ENCODE measurements around the gene GPX8.

The GPX8 gene, protein sequence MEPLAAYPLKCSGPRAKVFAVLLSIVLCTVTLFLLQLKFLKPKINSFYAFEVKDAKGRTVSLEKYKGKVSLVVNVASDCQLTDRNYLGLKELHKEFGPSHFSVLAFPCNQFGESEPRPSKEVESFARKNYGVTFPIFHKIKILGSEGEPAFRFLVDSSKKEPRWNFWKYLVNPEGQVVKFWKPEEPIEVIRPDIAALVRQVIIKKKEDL

DNA sequence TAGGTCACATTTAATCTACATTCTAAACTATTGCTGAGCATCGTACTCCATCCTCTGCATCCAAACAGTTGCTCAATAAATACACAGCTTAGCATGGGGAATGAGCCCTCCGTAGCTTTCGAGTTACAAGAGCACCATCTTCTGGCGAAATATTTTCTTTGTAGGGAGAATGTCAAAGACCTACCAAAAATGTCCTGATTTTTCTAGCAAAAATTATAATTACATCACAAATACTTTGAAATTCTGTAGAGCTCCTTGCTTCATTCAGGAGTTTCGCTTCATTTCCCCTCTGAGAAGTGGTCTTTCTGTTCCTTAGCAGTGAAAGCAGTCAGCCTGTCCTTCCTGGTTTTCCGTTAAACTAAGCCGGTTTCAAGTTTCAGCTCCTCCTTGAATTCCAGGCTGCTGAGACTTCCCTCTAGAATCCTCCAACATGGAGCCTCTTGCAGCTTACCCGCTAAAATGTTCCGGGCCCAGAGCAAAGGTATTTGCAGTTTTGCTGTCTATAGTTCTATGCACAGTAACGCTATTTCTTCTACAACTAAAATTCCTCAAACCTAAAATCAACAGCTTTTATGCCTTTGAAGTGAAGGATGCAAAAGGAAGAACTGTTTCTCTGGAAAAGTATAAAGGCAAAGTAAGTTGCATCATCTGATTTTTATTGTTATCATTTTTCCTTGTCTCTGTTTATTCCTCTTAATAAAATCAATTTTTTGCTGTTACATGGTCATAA is at the start of gene GPX8:
Gene GPX8, plus strand, starts transcription at position 409 of the 730 bp plus-strand sequence. Its CDS starts 22 bp downstream, at position 431.
- no peak for DNase-seq (ENCODE audit: low read depth)

DNA sequence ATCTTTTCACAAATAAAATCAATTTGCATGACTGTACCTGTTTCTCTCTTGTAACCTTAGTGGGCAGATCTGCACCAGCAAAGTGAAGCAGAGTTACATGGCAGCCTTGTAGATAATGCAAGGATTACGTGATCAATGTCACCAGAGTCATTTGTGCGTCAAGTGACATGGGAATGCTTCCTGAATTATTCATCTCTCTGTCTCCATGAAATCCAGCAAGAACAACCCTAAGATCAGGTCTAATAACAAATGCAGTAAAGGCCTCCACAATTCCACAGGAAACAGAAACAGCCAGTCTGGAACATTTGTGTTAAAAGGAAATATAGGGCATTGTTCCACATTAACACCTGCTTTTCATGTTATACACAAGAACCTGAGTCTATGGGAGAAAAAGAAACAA is 49.8 kb upstream of the GPX8 start:
- no peak for DNase-seq (ENCODE audit: low read depth)

- DNase-seq (ENCODE audit: low read depth): no peak
These were observed 46.6 kb upstream of the GPX8 start for GRCh38 chr5:55113327-55113726.

DNA sequence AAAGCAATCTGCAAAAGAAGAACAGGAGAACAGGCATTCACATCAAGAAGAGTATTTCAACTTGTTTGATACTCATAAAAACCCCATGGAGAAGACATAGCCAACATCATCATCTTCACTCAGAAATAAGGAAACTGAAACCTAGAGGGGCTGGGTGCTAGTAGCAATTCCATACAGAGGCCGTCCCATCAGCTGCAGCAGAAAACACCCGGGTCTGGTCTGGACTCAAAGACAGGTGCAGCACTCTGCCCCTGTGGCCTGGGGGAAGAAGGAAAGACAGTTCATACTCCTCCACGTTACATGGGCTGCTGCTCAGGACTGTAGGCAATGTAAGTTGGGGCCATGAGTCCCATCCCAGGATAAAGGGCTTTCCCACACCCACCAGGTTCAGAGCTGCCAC is 45.9 kb upstream of the GPX8 start:
- no peak for DNase-seq (ENCODE audit: low read depth)

GRCh38 chr5:55123365-55123764 is 36.6 kb upstream of the GPX8 start:
- DNase-seq (ENCODE audit: low read depth): no peak

DNA sequence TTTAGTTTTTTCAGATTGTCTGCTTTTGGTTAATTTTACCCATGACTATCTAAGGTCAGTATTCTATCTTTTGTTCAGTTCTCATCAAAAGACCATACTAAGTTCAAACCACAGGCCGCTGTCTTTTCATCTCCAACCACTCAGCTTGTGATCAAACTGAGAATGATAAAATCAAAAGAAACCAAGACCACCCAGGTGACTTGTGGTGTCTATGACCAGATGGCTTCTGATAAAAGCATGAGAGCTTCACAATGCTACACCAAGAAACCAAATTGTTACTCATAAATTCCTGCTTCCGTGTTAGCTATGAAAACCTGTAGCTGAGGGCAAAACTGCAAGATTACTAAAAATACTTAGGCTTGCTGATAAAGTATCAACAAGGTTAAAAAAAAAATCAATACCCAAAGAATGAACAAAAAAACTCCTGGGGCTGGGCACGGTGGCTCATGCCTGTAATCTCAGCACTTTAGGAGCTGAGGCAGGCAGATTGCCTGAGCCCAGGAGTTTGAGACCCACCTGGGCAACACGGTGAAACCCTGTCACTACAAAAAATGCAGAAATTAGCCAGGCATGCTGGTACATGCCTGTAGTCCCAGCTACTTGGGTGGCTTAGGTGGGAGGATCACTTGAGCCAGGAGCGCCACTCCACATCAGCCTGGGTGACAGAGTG is 25.8 kb upstream of the GPX8 start:
- DNase-seq (ENCODE audit: low read depth): no peak

- DNase-seq (ENCODE audit: low read depth): no peak
These were observed 23.4 kb upstream of the GPX8 start for GRCh38 chr5:55136521-55136920.

- no peak for DNase-seq (ENCODE audit: low read depth)
These were observed 18.9 kb upstream of the GPX8 start for GRCh38 chr5:55140908-55141665.

- DNase-seq (ENCODE audit: low read depth): no peak
These were observed 17.9 kb upstream of the GPX8 start for GRCh38 chr5:55141945-55142690.

DNA sequence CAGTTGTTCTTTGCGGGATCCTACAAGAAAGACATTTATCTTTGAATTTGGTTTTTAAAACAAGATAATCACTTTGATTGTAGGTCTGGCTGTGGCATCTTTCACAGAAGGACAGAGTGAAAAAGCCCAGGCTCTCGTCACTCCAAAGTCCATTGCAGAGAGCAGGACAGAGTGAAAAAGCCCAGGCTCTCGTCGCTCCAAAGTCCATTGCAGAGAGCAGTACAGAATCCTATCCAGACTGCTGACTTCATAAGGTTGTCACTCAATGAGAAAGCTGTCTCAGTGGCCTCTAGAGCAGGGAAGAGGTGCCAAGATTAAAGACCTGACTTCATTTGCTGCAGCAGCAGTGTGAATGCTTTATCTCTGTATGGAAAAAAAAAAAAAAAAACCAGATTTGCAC is 16.3 kb upstream of the GPX8 start:
- no peak for DNase-seq (ENCODE audit: low read depth)

- DNase-seq (ENCODE audit: low read depth): no peak
These were observed 13.9 kb upstream of the GPX8 start for GRCh38 chr5:55146080-55146479.

DNA sequence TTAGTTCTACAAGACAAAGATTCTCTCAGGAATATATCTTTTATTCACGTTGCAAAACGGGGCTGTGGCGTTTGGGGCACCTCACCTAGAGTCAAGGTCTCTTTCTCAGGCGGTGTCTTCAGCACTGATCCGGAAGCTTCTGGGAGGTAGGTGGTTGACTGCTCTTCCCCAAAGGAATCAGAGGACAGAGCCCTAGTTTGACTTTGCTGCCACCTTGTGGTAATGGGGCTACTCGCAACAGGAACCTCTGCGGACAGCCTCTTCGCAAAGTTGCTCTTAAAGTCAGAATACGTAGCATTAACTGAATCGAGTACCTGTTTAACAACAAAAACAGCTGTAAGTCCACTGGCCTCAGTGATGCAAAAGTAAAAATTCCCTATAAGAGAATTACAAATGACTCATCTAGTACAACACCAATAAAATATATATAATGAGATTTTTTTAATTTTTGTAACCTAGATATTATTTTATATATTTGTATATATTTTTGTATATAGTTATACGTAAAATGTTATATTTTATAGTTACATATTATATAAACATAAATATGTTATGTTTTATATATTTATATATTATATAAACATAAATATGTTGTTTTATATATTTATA is 13.3 kb upstream of the GPX8 start:
- peak; percentile 72 for DNase-seq (ENCODE audit: low read depth)

GRCh38 chr5:55149308-55149795 is 10.6 kb upstream of the GPX8 start:
- DNase-seq (ENCODE audit: low read depth): no peak

DNA sequence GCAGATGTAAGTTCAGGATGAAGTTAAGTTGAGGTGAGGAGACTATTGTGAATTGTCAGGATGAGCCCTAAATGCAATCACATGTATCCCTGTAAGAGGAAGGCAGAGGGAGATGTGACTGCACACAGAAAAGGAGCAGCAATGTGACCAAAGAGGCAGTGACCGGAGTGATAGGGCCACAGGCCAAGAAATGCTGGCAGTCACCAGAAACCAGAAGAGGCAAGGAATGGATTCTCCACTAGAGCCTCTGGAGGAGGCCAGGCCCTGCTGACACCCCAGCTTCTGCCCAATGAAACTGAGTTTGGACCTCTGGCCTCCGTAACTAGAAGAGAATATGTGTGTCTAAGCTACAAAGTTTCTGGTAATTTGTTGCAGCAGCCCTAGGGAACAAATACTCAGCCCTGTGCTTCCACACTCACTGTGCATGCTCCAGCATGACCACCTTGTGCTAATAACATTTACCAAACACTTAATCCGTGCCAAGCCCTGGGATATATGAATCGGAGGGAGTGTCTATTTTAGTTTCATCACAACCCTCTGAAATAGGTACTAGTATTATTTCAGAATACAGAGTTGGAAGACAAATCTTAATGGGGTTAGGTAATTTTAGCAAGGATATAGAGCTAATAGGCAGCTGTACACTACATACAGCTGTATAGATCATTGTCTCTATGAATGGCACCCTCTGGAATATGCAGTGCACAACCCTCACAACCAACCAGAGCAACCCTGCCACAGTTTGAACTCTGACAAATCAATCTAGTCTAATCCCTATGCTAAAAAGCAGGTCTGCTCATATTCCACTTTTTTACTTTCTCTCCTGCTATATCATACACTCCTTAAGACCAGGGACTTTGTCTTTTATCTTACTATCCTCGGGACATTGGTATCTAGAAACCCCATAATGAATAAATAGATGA is 7.8 kb upstream of the GPX8 start:
- DNase-seq (ENCODE audit: low read depth): no peak

DNA sequence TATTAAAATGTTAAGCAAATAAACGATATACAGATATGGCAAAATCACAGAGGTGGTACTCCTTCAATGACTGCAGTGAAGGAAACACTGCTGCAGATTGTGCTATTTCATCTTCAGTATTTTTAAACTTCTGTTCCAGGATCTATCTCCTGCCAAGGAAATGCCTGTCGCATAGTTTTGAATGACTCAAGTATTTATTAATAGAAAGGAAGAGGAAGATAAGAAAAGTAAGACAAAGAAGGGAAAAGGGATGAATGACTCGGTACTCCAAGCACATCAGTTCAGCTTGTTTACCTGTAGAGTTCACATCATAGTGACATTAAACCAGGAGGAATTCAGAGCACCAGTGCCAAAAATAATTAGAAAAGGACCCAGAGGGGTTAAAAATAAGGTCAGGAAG is 5.1 kb upstream of the GPX8 start:
- no peak for DNase-seq (ENCODE audit: low read depth)

DNA sequence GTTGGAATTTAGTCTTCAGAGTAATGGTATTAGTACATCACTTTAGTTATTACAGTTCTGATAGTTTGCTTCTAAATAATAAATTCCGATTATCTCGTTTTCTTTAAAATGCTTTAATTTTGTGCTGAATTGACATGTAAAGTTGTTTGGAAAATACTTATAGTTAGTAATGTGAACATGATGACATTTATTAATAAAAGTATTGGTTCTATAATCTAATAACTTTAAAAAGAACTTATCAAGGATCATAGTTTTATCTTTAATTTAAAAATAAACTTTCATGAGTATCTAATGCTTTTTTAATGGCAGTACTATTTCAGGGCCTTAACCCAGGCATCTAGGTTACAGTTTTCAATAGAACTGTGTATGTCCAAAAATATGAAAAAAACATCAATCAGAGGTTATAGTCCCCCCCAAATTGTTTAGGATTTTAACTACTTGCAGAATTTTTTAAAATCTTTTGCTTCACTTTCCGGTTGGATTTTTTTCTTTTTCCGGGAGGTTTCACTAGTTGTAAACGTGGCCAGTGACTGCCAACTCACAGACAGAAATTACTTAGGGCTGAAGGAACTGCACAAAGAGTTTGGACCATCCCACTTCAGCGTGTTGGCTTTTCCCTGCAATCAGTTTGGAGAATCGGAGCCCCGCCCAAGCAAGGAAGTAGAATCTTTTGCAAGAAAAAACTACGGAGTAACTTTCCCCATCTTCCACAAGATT is 680 bp downstream of the GPX8 start:
- DNase-seq (ENCODE audit: low read depth): no peak

- DNase-seq (ENCODE audit: low read depth): no peak
These were observed 2.7 kb downstream of the GPX8 start for GRCh38 chr5:55162666-55163065.

GRCh38 chr5:55171471-55171870 is 11.5 kb downstream of the GPX8 start:
- DNase-seq (ENCODE audit: low read depth): no peak
